ENCODE measurements around the gene PPM1E.
"Not testable (repeated sequence)": the region's sequence is repeated elsewhere in the genome, so short reads cannot be mapped to it uniquely, and the experiment has no call there.

The PPM1E gene

DNA sequence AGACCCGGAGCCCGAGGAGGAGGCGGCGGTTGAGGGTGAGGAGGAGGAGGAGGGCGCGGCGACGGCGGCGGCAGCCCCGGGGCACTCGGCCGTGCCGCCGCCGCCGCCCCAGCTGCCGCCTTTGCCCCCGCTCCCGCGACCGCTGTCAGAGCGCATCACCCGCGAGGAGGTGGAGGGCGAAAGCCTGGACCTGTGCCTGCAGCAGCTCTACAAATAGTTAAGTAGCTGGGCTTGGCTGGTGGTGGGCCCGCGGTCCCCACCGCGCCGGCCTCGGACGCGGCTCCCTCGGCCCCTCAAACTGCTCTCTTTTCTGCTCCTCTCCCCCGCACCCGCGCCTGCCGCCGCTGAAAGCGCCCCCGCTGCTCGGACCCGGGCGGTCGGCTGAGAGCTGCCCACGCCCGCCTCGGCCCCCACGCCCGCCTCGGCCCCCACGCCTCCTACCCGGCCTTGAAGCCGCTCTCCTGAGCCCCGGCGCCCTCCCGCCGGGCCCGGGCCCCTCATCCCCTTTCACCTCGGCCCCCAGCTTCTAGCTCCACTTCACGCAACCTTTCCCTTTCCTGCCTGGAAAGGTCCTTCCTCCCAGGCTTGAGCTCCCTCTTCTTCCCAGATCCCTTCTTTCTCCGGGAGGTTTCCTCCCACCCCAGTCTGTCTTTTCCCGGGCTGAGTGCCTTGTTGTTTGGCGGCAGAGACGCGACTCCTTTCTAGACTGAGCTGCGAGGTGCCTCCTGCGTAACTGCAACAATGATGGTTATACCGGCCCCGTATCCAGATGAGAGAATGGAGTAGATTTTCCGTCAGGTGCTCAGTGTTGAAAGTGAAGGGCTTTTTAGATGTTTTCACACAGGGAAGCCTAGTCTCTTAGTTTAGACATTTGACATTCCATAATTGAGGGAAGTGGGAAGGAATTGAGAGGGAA is 850 bp downstream of the PPM1E start:
- peak overlapping the region; percentile 62 for H3K4me3 ChIP-seq (replicated peaks; ENCODE audit: low read depth, low read length)
- TF ChIP-seq, protein P1, sequence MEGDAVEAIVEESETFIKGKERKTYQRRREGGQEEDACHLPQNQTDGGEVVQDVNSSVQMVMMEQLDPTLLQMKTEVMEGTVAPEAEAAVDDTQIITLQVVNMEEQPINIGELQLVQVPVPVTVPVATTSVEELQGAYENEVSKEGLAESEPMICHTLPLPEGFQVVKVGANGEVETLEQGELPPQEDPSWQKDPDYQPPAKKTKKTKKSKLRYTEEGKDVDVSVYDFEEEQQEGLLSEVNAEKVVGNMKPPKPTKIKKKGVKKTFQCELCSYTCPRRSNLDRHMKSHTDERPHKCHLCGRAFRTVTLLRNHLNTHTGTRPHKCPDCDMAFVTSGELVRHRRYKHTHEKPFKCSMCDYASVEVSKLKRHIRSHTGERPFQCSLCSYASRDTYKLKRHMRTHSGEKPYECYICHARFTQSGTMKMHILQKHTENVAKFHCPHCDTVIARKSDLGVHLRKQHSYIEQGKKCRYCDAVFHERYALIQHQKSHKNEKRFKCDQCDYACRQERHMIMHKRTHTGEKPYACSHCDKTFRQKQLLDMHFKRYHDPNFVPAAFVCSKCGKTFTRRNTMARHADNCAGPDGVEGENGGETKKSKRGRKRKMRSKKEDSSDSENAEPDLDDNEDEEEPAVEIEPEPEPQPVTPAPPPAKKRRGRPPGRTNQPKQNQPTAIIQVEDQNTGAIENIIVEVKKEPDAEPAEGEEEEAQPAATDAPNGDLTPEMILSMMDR (IDR thresholded peaks at IDR 0.05; ENCODE audit: low read length, missing control alignments): no peak
- peak; percentile 4 for DNase-seq (ENCODE audit: low read depth)

DNA sequence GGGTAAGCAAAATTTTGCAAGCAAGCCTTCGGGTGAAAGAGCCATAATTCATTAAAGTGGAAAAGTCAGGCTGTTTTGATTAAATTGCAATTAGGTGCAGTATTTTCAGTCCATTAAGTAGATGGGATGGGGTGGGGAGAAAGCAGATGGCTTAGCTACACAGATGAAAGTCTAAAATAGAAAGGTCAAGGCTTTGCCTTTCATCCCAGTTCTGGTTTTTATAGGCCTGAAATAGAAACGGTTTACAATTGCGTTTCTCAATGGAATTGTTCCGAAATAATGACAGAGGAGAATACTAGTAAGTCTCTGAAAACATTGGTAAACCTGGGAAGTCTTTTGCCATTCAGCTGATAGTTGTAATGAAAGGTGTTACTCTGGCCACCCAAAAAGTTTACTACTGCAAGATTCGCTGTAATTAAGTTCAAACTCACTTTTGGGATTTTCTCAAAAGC is 1.5 kb downstream of the PPM1E start:
- H3K4me3 ChIP-seq (replicated peaks; ENCODE audit: low read depth, low read length): no peak overlapping the region
- TF ChIP-seq, protein P1 (IDR thresholded peaks at IDR 0.05; ENCODE audit: low read length, missing control alignments): no peak
- DNase-seq (ENCODE audit: low read depth): no peak

DNA sequence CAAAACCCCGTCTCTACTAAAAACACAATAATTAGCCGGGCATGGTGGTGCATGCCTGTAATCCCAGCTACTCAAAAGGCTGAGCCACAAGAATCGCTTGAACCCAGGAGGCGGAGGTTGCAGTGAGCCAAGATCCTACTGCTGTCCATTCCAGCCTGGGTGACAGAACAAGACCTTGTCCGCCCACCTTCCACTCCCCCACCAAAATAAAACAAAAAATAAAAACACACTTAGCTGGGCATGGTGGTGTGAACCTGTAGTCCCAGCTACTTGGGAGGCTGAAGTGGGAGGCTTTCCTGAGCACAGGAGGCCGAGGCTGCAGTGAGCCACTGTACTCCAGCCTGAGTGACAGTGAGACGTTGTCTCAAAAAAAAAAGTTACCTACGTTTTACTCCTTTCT is 3.2 kb downstream of the PPM1E start:
- TF ChIP-seq, protein P1 (IDR thresholded peaks at IDR 0.05; ENCODE audit: low read length, missing control alignments): no peak
- DNase-seq (ENCODE audit: low read depth): no peak
- no peak overlapping the region for H3K4me3 ChIP-seq (replicated peaks; ENCODE audit: low read depth, low read length)

DNA sequence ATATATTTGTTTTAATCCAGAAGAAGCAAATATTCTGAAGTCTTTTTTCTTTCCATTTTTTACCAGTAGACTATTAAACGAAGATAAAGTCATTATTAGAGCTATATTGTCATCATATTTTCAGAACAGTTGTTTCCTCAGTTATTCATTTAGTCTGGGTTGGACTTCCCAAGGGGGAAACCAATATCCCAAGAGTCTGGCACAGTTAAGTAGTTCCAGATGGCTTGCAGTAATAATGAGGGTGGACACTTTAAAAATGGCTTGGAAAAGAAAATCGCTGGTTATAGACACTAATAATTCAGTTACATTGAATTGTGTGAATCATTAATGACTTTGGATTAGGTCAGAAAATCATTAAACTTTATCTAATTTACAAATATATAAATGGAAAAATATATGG is 3.9 kb downstream of the PPM1E start:
- H3K4me3 ChIP-seq (replicated peaks; ENCODE audit: low read depth, low read length): no peak overlapping the region
- TF ChIP-seq, protein P1 (IDR thresholded peaks at IDR 0.05; ENCODE audit: low read length, missing control alignments): no peak
- DNase-seq (ENCODE audit: low read depth): no peak

DNA sequence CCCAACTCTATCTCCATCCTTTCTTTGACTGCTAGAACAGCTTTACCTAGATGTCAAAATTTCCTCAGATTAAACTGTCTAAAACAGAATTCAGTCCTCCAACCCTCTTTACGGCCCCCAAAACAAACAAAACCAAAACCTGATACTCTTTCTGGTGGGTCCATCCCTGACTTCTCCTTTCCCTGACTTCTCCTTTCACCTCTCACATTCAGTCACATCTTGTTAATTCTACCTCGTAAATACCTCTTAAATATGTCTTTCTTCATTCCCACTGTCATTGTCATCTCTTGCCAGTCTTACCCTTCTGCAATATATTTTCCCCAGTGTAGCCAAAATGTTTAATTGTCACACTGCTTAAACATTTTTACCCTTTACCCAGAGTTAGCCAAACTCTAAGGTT is 4.6 kb downstream of the PPM1E start:
- TF ChIP-seq, protein P1 (IDR thresholded peaks at IDR 0.05; ENCODE audit: low read length, missing control alignments): no peak
- no peak for DNase-seq (ENCODE audit: low read depth)
- H3K4me3 ChIP-seq (replicated peaks; ENCODE audit: low read depth, low read length): no peak overlapping the region

DNA sequence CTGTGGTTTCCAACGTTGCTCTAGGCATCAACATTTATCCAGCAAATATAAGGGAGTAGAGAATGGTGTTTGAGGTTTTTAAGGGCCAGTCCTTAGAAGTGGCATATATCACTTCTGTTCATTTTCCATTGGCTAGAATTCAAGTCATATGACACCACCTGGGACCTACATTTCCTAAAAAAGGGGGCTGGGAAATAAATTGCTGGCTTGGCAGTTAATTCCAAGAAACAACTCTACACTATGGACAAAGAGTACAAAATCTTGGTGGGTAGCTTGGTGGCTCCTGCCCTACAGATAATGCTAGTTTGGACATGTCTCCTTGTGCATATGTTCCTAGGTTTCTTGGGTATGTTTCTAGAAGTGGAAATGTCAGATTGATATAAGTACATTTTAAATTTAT is 7.6 kb downstream of the PPM1E start:
- no peak overlapping the region for H3K4me3 ChIP-seq (replicated peaks; ENCODE audit: low read depth, low read length)
- DNase-seq (ENCODE audit: low read depth): no peak
- TF ChIP-seq, protein P1 (IDR thresholded peaks at IDR 0.05; ENCODE audit: low read length, missing control alignments): no peak

DNA sequence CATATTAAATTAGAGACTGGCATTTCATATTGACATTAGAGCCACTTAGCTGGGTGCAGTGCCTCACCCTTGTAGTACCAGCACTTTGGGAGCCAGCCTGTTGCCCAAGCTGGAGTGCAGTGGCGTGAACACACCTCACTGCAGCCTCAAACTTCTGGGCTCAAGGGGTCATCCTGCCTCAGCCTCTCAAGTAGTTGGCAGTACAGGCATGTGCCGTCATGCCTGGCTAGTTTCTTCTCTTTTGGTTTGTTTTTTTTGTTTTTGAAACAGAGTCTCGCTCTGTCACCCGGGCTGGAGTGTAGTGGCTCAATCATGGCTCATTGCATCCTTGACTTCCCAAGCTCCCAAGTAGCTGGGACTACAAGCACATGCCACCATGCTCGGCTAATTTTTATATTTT is 8.7 kb downstream of the PPM1E start:
- DNase-seq (ENCODE audit: low read depth): no peak
- TF ChIP-seq, protein P1 (IDR thresholded peaks at IDR 0.05; ENCODE audit: low read length, missing control alignments): no peak
- H3K4me3 ChIP-seq (replicated peaks; ENCODE audit: low read depth, low read length): no peak overlapping the region

DNA sequence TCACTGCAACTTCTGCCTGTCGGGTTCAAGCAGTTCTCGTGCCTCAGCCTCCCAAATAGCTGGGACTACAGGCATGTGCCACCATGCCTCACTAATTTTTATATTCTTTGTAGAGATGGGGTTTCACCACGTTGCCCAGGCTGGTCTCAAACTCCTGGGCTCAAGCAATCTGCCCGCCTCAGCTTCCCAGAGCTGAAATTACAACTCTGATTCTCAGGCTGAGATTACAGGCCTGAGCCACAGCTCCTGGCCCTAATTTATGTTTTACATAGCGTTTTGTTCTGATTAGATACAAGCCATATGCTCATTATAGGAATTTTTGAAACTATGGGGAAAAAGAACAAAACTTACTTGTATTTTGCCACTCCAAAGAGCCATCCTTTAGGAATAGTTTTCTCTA is 22.8 kb downstream of the PPM1E start:
- DNase-seq (ENCODE audit: low read depth); H3K4me3 ChIP-seq (replicated peaks; ENCODE audit: low read depth, low read length): not testable (repeated sequence)
